ENCODE results near the gene NCKAP5L. TPM values are rescaled to one million over a fixed set of nuclear protein-coding genes. Genes with fewer than 3 reads are reported as not detected.

NCKAP5L gene
- total and polyA plus RNA-seq, 2 of the 8 experiments (the other 6 are each of a cell fraction or from before 2014, with no cell fraction given) = 9.4 to 27.9 TPM

GRCh38 chr12:49828133-49829091, at the start of gene NCKAP5L (continued):
- TF ChIP-seq BCL11A (IDR thresholded peaks at IDR 0.05; ENCODE audit: low read depth in 2 of 2, low read length in 2 of 2) (no peak), CREB1 (IDR thresholded peaks at IDR 0.05) (no peak), SIX5 (IDR thresholded peaks at IDR 0.05; ENCODE audit: low read depth, low read length) (no peak), KDM4A (IDR thresholded peaks at IDR 0.05; ENCODE audit: low read depth, low read length, severe bottlenecking) (no peak), SIN3A (conservative IDR thresholded peaks at IDR 0.05 in 1 of 2, IDR thresholded peaks at IDR 0.05 in 1 of 2; ENCODE audit: low read depth in 1 of 2, low read length in 2 of 2) (peak; percentile 23 to 61; a peak in 2 of 4 replicates), ASH2L (IDR thresholded peaks at IDR 0.05; ENCODE audit: low read length) (peak; percentile 79), SP2 (IDR thresholded peaks at IDR 0.05; ENCODE audit: low read length) (no peak), SP1 (IDR thresholded peaks at IDR 0.05; ENCODE audit: low read depth, low read length) (0 out of 2 replicates have a peak, but pooled peaks have one; percentile 46), TAF1 (IDR thresholded peaks at IDR 0.05; ENCODE audit: low read depth, low read length) (peak; percentile 81), RBBP5 (IDR thresholded peaks at IDR 0.05; ENCODE audit: borderline replicate concordance, low read depth, low read length) (no peak), POLR2A (IDR thresholded peaks at IDR 0.05; ENCODE audit: control extremely low read depth in 1 of 2, low read depth in 2 of 2, low read length in 2 of 2) (peak; percentile 69 to 81), CHD2 (IDR thresholded peaks at IDR 0.05; ENCODE audit: low read length) (no peak), YY1 (IDR thresholded peaks at IDR 0.05; ENCODE audit: low read depth, low read length) (peak; percentile 49; the same call in 1 of the 2 replicates), TBP (IDR thresholded peaks at IDR 0.05; ENCODE audit: low read depth, low read length) (peak; percentile 74; the same call in 1 of the 2 replicates), EP300 (IDR thresholded peaks at IDR 0.05; ENCODE audit: borderline replicate concordance in 1 of 2, low read depth in 2 of 2, low read length in 2 of 2) (no peak), CBX5 (IDR thresholded peaks at IDR 0.05; ENCODE audit: low read depth, low read length) (no peak), BACH1 (IDR thresholded peaks at IDR 0.05; ENCODE audit: low read length) (no peak), ZNF274 (IDR thresholded peaks at IDR 0.05; ENCODE audit: borderline replicate concordance, extremely low read depth, low read length) (no peak), TAF7 (optimal IDR thresholded peaks at IDR 0.05; ENCODE audit: borderline replicate concordance, low read depth, low read length) (peak; percentile 47)
- TF ChIP-seq, protein P1, sequence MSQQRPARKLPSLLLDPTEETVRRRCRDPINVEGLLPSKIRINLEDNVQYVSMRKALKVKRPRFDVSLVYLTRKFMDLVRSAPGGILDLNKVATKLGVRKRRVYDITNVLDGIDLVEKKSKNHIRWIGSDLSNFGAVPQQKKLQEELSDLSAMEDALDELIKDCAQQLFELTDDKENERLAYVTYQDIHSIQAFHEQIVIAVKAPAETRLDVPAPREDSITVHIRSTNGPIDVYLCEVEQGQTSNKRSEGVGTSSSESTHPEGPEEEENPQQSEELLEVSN (IDR thresholded peaks at IDR 0.05) = peak; percentile 81

All from H1 (cell line).